PC-3 (cell line): ENCODE measurements around the gene ITGB1. TPM values are rescaled to one million over a fixed set of nuclear protein-coding genes. Genes with fewer than 3 reads are reported as not detected.

ENCODE experiments used
- ATAC-seq: fragments of 200-7000 bp; cut with Tn5 transposase; 2 replicates; pipeline ENCODE4 v1.9.1; 2020; ENCODE audit warnings: mild to moderate bottlenecking, moderate library complexity
- BruUV-seq: library from RNA; stranded (reverse); fragments of 400-500 nt; replicated peaks from 2 replicates; lab custom pipeline; 2021; lab: Mats Ljungman, UMichigan
- CTCF ChIA-PET: fragments of 300-600 bp; sonication (Branson Sonifier 250); formaldehyde crosslinking; loops from one replicate; lab custom pipeline; 2022; ENCODE audit warnings: antibody characterized with exemption; lab: Charles Lee
- POLR2A ChIA-PET: fragments of 300-600 bp; sonication (Branson Sonifier 250); formaldehyde crosslinking; loops from one replicate; lab custom pipeline; 2022; ENCODE audit warnings: antibody characterized with exemption; ENCODE audit not compliant: unreplicated experiment; lab: Charles Lee
- DNase-seq: peaks from one replicate; pipeline ENCODE4 v3.0.0-alpha.2; 2015
- H2AFZ ChIP-seq: fragments of 300-600 bp; sonication (generic); 2 replicates; pipeline ENCODE4 v1.6.0; 2016; ENCODE audit warnings: antibody characterized with exemption, low read length
- H3F3A ChIP-seq: fragments of 300-600 bp; sonication (generic); one replicate; pipeline ENCODE4 v1.6.0; 2017; ENCODE audit warnings: antibody characterized with exemption, low read length, control low read depth, mild to moderate bottlenecking; ENCODE audit not compliant: unreplicated experiment
- H3K27ac ChIP-seq: fragments of 300-600 bp; sonication (generic); 2 replicates; pipeline ENCODE4 v1.5.1; 2016; ENCODE audit warnings: mild to moderate bottlenecking, low read length
- H3K27me3 ChIP-seq: fragments of 300-600 bp; sonication (generic); 2 replicates; pipeline ENCODE4 v1.6.1; 2016; ENCODE audit warnings: low read length, mixed read lengths
- H3K36me3 ChIP-seq: fragments of 300-600 bp; sonication (generic); 2 replicates; pipeline ENCODE4 v1.6.1; 2016; ENCODE audit warnings: low read depth, mixed run types, low read length, mixed read lengths
- H3K4me1 ChIP-seq: fragments of 300-600 bp; sonication (generic); 2 replicates; pipeline ENCODE4 v1.5.1; 2016; ENCODE audit warnings: low read length; ENCODE audit not compliant: insufficient read depth
- H3K4me2 ChIP-seq: fragments of 300-600 bp; sonication (generic); 2 replicates; pipeline ENCODE4 v1.6.0; 2016; ENCODE audit warnings: low read length
- H3K4me3 ChIP-seq: fragments of 300-600 bp; sonication (generic); 2 replicates; pipeline ENCODE4 v1.5.1; 2016; ENCODE audit warnings: mild to moderate bottlenecking, low read length, mixed read lengths
- H3K79me2 ChIP-seq: fragments of 300-600 bp; sonication (generic); 2 replicates; pipeline ENCODE4 v1.6.1; 2017; ENCODE audit warnings: low read length, mixed read lengths
- H3K9ac ChIP-seq: fragments of 300-600 bp; sonication (generic); 2 replicates; pipeline ENCODE4 v1.6.0; 2016; ENCODE audit warnings: mild to moderate bottlenecking, low read length
- H3K9me2 ChIP-seq: fragments of 300-600 bp; sonication (generic); replicated peaks from 2 replicates; pipeline ENCODE4 v1.6.1; 2016; ENCODE audit warnings: mixed run types, low read length, mixed read lengths
- H3K9me3 ChIP-seq: fragments of 300-600 bp; sonication (generic); 2 replicates; pipeline ENCODE4 v1.6.1; 2016; ENCODE audit warnings: low read length, mixed read lengths
- H4K20me1 ChIP-seq: fragments of 300-600 bp; sonication (generic); 2 replicates; pipeline ENCODE4 v1.6.1; 2016; ENCODE audit warnings: low read length, mixed read lengths
- EZH2 ChIP-seq: fragments of 300-600 bp; sonication (generic); IDR thresholded peaks from one replicate; pipeline ENCODE4 v1.6.1; 2017; ENCODE audit warnings: antibody characterized with exemption, mild to moderate bottlenecking, low read length; ENCODE audit not compliant: unreplicated experiment
- EZH2phosphoT487 ChIP-seq: fragments of 300-600 bp; sonication (generic); IDR thresholded peaks from 2 replicates; pipeline ENCODE4 v1.6.1; 2018; ENCODE audit warnings: mild to moderate bottlenecking, antibody characterized with exemption, low read length, borderline replicate concordance
- intact Hi-C: fragments of 100-400 bp; cut with micrococcal nuclease; formaldehyde crosslinking; loops from 2 replicates; pipeline ENCODE4 v1.9.0; 2023
- total RNA-seq: library from RNA; depleted of rRNA; stranded (reverse); fragments of >200 nt; gene quantifications from 2 replicates; pipeline ENCODE4 v1.2.3, GENCODE V29; 2014
- TF ChIP-seq, protein P1 (sequence below): fragments of 300-600 bp; sonication (generic); conservative IDR thresholded peaks from 2 replicates; pipeline ENCODE4 v1.5.1; 2017; ENCODE audit warnings: antibody characterized with exemption, low read depth, mild to moderate bottlenecking, low read length

The ITGB1 gene
- total RNA-seq, 1 experiment from 2014 or later, result 1,010 TPM

DNA sequence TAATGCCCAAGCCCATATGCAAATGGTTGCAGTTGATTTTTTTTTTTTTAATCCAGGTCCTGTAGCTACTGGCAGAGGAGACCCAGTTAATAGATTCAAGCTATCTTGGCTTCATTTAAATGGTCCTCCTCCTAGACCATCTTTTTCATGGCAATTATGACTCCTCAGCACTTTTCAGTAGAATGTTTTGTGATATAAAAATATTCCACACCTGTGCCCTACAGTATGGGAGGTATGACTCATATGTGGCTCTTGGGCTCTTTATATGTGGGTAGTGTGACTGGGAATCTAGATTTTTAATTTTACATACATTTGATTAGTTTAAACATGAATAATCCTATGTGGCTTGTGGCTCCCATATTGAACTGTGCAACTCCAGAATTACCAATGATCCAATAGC is 80.1 kb downstream of the ITGB1 start:
- intact Hi-C loops, result no loop called here

GRCh38 chr10:32865170-32865569 is 92.9 kb downstream of the ITGB1 start:
- Histone ChIP-seq H3K36me3 (no peaks in the 10 kb centered on the region), H3K9me3 (no peaks in the 10 kb centered on the region), H3K27ac (no peak overlapping the region), H3K27me3 (no peaks in the 10 kb centered on the region), H3F3A (no peaks in the 10 kb centered on the region), H3K4me3 (no peak overlapping the region), H3K4me1 (no peaks in the 10 kb centered on the region), H2AFZ (no peak overlapping the region), H4K20me1 (no peaks in the 10 kb centered on the region), H3K4me2 (no peak overlapping the region), H3K79me2 (no peaks in the 10 kb centered on the region), H3K9ac (no peak overlapping the region), H3K9me2 (no peaks in the 10 kb centered on the region)
- no peak for TF ChIP-seq EZH2
- TF ChIP-seq, protein P1, sequence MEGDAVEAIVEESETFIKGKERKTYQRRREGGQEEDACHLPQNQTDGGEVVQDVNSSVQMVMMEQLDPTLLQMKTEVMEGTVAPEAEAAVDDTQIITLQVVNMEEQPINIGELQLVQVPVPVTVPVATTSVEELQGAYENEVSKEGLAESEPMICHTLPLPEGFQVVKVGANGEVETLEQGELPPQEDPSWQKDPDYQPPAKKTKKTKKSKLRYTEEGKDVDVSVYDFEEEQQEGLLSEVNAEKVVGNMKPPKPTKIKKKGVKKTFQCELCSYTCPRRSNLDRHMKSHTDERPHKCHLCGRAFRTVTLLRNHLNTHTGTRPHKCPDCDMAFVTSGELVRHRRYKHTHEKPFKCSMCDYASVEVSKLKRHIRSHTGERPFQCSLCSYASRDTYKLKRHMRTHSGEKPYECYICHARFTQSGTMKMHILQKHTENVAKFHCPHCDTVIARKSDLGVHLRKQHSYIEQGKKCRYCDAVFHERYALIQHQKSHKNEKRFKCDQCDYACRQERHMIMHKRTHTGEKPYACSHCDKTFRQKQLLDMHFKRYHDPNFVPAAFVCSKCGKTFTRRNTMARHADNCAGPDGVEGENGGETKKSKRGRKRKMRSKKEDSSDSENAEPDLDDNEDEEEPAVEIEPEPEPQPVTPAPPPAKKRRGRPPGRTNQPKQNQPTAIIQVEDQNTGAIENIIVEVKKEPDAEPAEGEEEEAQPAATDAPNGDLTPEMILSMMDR, result no peak
- TF ChIP-seq EZH2phosphoT487, result no peak
- intact Hi-C loops, result loop anchor here (10.0 kb wide), 1 partner anchor 140 kb away; no protein-coding TSS in a partner anchor
- DNase-seq (peak; percentile 49), ATAC-seq (peak; percentile 64)
- ChIA-PET CTCF (no interaction called here), POLR2A (interaction anchor here (0.6 kb wide), 1 partner anchor 386 kb away, joined by 5 read pairs; no protein-coding TSS in a partner anchor)
- BruUV-seq, result no TSS peak

More for the DNA sequence above, 80.1 kb downstream of the ITGB1 start:
- ATAC-seq (peak; percentile 67), DNase-seq (peak; percentile 38)
- H3K36me3 ChIP-seq, result no peaks in the 10 kb centered on the region
- H3K27me3 ChIP-seq, result no peaks in the 10 kb centered on the region
- ChIA-PET CTCF (no interaction called here), POLR2A (no interaction called here)
- 0 out of 2 replicates have a peak, but pooled peaks cover 4% of the 10 kb centered on the region for H3K4me1 ChIP-seq
- no peak overlapping the region for H3K27ac ChIP-seq
- no peak overlapping the region for H3K4me3 ChIP-seq
- H3K4me2 ChIP-seq, result no peak overlapping the region
- no TSS peak for BruUV-seq
- H3K9ac ChIP-seq, result no peak overlapping the region
- no peaks in the 10 kb centered on the region for H4K20me1 ChIP-seq
- no peaks in the 10 kb centered on the region for H3K79me2 ChIP-seq
- no peak overlapping the region for H2AFZ ChIP-seq
- no peak for TF ChIP-seq EZH2phosphoT487
- TF ChIP-seq, protein P1, result no peak
- no peak for TF ChIP-seq EZH2
- no peaks in the 10 kb centered on the region for H3K9me2 ChIP-seq
- no peaks in the 10 kb centered on the region for H3F3A ChIP-seq
- H3K9me3 ChIP-seq, result no peaks in the 10 kb centered on the region

- H3K4me2 ChIP-seq, result 0 out of 2 replicates have a peak overlapping the region, but pooled peaks have one; percentile 0
- H3K9me3 ChIP-seq, result no peaks in the 10 kb centered on the region
- ChIA-PET POLR2A (interaction anchor here (0.7 kb wide), 1 partner anchor 15 kb away, joined by 3 read pairs; no protein-coding TSS in a partner anchor), CTCF (no interaction called here)
- H3K79me2 ChIP-seq, result no peaks in the 10 kb centered on the region
- H4K20me1 ChIP-seq, result no peaks in the 10 kb centered on the region
- no peak overlapping the region for H3K27ac ChIP-seq
- no peak overlapping the region for H3K4me3 ChIP-seq
- no peak overlapping the region for H3K9ac ChIP-seq
- peaks cover 10% of the 10 kb centered on the region; the same call in 1 of the 2 replicates for H3K4me1 ChIP-seq
- no peaks in the 10 kb centered on the region for H3F3A ChIP-seq
- H3K27me3 ChIP-seq, result no peaks in the 10 kb centered on the region
- DNase-seq, result peak; percentile 67
- no TSS peak for BruUV-seq
- no peaks in the 10 kb centered on the region for H3K36me3 ChIP-seq
- H2AFZ ChIP-seq, result no peak overlapping the region
- ATAC-seq, result peak; percentile 100
- H3K9me2 ChIP-seq, result no peaks in the 10 kb centered on the region
- TF ChIP-seq EZH2phosphoT487 (no peak), EZH2 (no peak)
- TF ChIP-seq, protein P1, result no peak
- intact Hi-C loops, result loop anchor here (5.0 kb wide), 1 partner anchor 153 kb away; no protein-coding TSS in a partner anchor
Measured at GRCh38 chr10:32854435-32854834, 103.6 kb downstream of the ITGB1 start.
